K562 (cell line): ENCODE results near the gene FGF11. TPM values are rescaled to one million over a fixed set of nuclear protein-coding genes. Genes with fewer than 3 reads are reported as not detected.

Experiments used
- ATAC-seq: fragments of 200-7000 bp; cut with Tn5 transposase; 3 replicates; pipeline ENCODE4 v1.9.1; 2020; ENCODE audit warnings: moderate library complexity
- BruUV-seq: library from RNA; stranded (reverse); fragments of 400-500 nt; replicated peaks from 2 replicates; lab custom pipeline; 2021; lab: Mats Ljungman, UMichigan
- CTCF ChIA-PET: fragments of 300-600 bp; formaldehyde crosslinking; extraction: SDS; loops from one replicate; lab custom pipeline; 2021; ENCODE audit warnings: low intra/inter-chr PET ratio; lab: Yijun Ruan, JAX
- POLR2A ChIA-PET: fragments of 300-600, 350-650 bp; sonication (Branson Sonifier 250); formaldehyde crosslinking; extraction: SDS; loops from one replicate; lab custom pipeline; 2021; ENCODE audit warnings: antibody characterized with exemption, inconsistent platforms; lab: Yijun Ruan, JAX
- DNase-seq, 4 experiments: peaks; one replicate each; pipeline versions ENCODE4 v3.0.0 to v3.0.0-alpha.2; 2011 to 2018; ENCODE audit warnings: low spot score in 3 of 4, mixed read lengths in 3 of 4; ENCODE audit errors: extremely low read depth in 1 of 4
- FAIRE-seq: peaks from 2 replicates; lab custom pipeline; 2011; peaks lifted over from hg19 to GRCh38; lab: Jason Lieb, UNC
- H2AFZ ChIP-seq: 2 replicates; pipeline ENCODE4 v1.6.0; 2011; ENCODE audit warnings: low read depth, low read length, control low read depth, inconsistent platforms
- H3K27ac ChIP-seq: fragments of 200-600 bp; 3 replicates; pipeline ENCODE4 v1.8.0; 2011; ENCODE audit warnings: low read depth, mild to moderate bottlenecking, control low read depth, inconsistent platforms, low read length, moderate library complexity, mixed read lengths; ENCODE audit errors: extremely low read depth
- H3K27me3 ChIP-seq, 2 experiments: fragments of 300-600 bp in 1 of 2; 2 replicates in 1 of 2; 3 replicates in 1 of 2; pipeline versions ENCODE4 v1.6.0 to v1.8.0; 2011; ENCODE audit warnings: inconsistent platforms in 2 of 2, low read length in 2 of 2, mild to moderate bottlenecking in 1 of 2, mixed read lengths in 1 of 2, moderate library complexity in 1 of 2; ENCODE audit not compliant: control insufficient read depth in 2 of 2, insufficient read depth in 2 of 2
- H3K36me3 ChIP-seq: fragments of 300-600 bp; 3 replicates; pipeline ENCODE4 v1.8.0; 2011; ENCODE audit warnings: mild to moderate bottlenecking, low read length, inconsistent platforms; ENCODE audit not compliant: control insufficient read depth, insufficient read depth
- H3K4me1 ChIP-seq, 2 experiments: fragments of 200-600 bp in 1 of 2; replicated peaks in 1 of 2; 2 replicates in 1 of 2; 3 replicates in 1 of 2; pipeline versions ENCODE4 v1.5.1 to v1.8.0; 2011; ENCODE audit warnings: inconsistent platforms in 2 of 2, low read length in 2 of 2, mild to moderate bottlenecking in 1 of 2, mixed read lengths in 1 of 2, moderate library complexity in 1 of 2; ENCODE audit not compliant: control insufficient read depth in 2 of 2, insufficient read depth in 2 of 2
- H3K4me2 ChIP-seq: 2 replicates; pipeline ENCODE4 v1.6.1; 2011; ENCODE audit warnings: low read length, control low read depth, inconsistent platforms, mixed read lengths; ENCODE audit not compliant: insufficient read depth
- H3K4me3 ChIP-seq: fragments of 200-600 bp; sonication (generic), shearing (Covaris generic); 2 replicates; pipeline ENCODE4 v1.5.1; 2016; ENCODE audit warnings: control low read depth, inconsistent platforms
- H3K79me2 ChIP-seq: fragments of 200-600 bp; 3 replicates; pipeline ENCODE4 v1.8.0; 2011; ENCODE audit warnings: low read length, inconsistent platforms; ENCODE audit not compliant: control insufficient read depth, insufficient read depth
- H3K9ac ChIP-seq, 2 experiments: 2 replicates each; pipeline versions ENCODE4 v1.6.0 to v1.6.1; 2011; ENCODE audit warnings: low read depth in 2 of 2, low read length in 2 of 2, control low read depth in 1 of 2, inconsistent platforms in 1 of 2, mild to moderate bottlenecking in 1 of 2, mixed read lengths in 1 of 2; ENCODE audit not compliant: insufficient read depth in 1 of 2
- H3K9me1 ChIP-seq: one replicate; pipeline ENCODE4 v1.6.0; 2011; ENCODE audit warnings: inconsistent platforms, mild to moderate bottlenecking, low read length, moderate library complexity; ENCODE audit not compliant: control insufficient read depth, insufficient read depth
- H3K9me3 ChIP-seq: replicated peaks from 2 replicates; pipeline ENCODE4 v1.5.1; 2011; ENCODE audit warnings: low read depth, low read length, inconsistent platforms; ENCODE audit not compliant: control insufficient read depth, insufficient read depth
- H4K20me1 ChIP-seq: replicated peaks from 2 replicates; pipeline ENCODE4 v1.6.1; 2011; ENCODE audit warnings: low read length, inconsistent platforms, mixed read lengths; ENCODE audit not compliant: control insufficient read depth, insufficient read depth
- AFF4 ChIP-seq: sonication (generic); formaldehyde crosslinking; IDR thresholded peaks from 2 replicates; pipeline ENCODE4 v1.8.0; 2023; ENCODE audit warnings: mild to moderate bottlenecking, missing genetic modification reagents
- BCL6 ChIP-seq: fragments of 250-450 bp; sonication (Bioruptor Pico); IDR thresholded peaks from 2 replicates; pipeline ENCODE4 v1.4.0; 2020
- BRD9 ChIP-seq: fragments of 450-650 bp; IDR thresholded peaks from 2 replicates; pipeline ENCODE4 v1.6.1; 2018; ENCODE audit warnings: low read depth; ENCODE audit not compliant: partially characterized antibody
- CBX3 ChIP-seq, 2 experiments: IDR thresholded peaks; 1 replicate in 1 of 2; 2 replicates in 1 of 2; pipeline ENCODE4 v1.6.1; 2012; ENCODE audit warnings: inconsistent platforms in 2 of 2, low read length in 2 of 2, borderline replicate concordance in 1 of 2, control low read depth in 1 of 2
- CREM ChIP-seq: IDR thresholded peaks from 2 replicates; pipeline ENCODE4 v1.6.1; 2014; ENCODE audit warnings: antibody characterized with exemption, low read depth
- MNT ChIP-seq, 2 experiments: fragments of 450-650 bp; conservative IDR thresholded peaks; 2 replicates each; pipeline ENCODE4 v1.6.1; 2017; ENCODE audit warnings: mild to moderate bottlenecking in 2 of 2, moderate library complexity in 2 of 2
- RBFOX2 ChIP-seq: fragments of 200-400 bp; formaldehyde crosslinking; IDR thresholded peaks from 2 replicates; pipeline ENCODE4 v1.6.1; 2017; ENCODE audit warnings: low read depth, mild to moderate bottlenecking, low read length, moderate library complexity
- SMARCA4 ChIP-seq: fragments of 450-650 bp; IDR thresholded peaks from 2 replicates; pipeline ENCODE4 v1.6.1; 2016
- TCF15 ChIP-seq: fragments of 250-450 bp; sonication (Bioruptor Pico); IDR thresholded peaks from 2 replicates; pipeline ENCODE4 v1.8.0; 2022; ENCODE audit warnings: moderate library complexity, mild to moderate bottlenecking, inconsistent platforms
- TRIM24 ChIP-seq, 2 experiments: fragments of 450-650 bp; IDR thresholded peaks; 2 replicates each; pipeline ENCODE4 v1.6.1; 2016
- ZBTB26 ChIP-seq: fragments of 450-650 bp; formaldehyde crosslinking; IDR thresholded peaks from 2 replicates; pipeline ENCODE4 v1.4.0; 2022; ENCODE audit warnings: missing genetic modification characterization
- ZNF124 ChIP-seq: sonication (generic); formaldehyde crosslinking; IDR thresholded peaks from 2 replicates; pipeline ENCODE4 v1.8.1; 2022; ENCODE audit warnings: missing genetic modification reagents
- WGBS: fragments of 100-300 bp; shearing (Covaris generic); methylation state at CpG from one replicate; pipeline ENCODE4 v1.1.6; 2016; ENCODE audit warnings: low coverage, mixed read lengths; ENCODE audit not compliant: insufficient coverage; ENCODE audit errors: missing lambda C conversion rate; 5-methylcytosine and 5-hydroxymethylcytosine counted together
- in situ Hi-C: fragments of 300-500 bp; cut with MboI; formaldehyde crosslinking; loops from 4 replicates; pipeline ENCODE4 v1.15.0; 2018; ENCODE audit warnings: inconsistent platforms, mixed read lengths
- intact Hi-C: fragments of 100-400 bp; cut with micrococcal nuclease; formaldehyde crosslinking; loops from 2 replicates; pipeline ENCODE4 v1.14.2; 2022
- polyA plus RNA-seq, 8 experiments: library from polyadenylated mRNA; depleted of rRNA in 4 of 8; stranded (reverse) in 5 of 8; unstranded in 3 of 8; fragments of >200 nt; fragmentation: Nextera tagmentation in 2 of 8; fragmentation: Illumina TruSeq in 1 of 8; extraction: Ambion mirVana in 2 of 8; extraction: Trizol in 1 of 8; gene quantifications; 2 replicates each; pipeline versions ENCODE4 v1.2.1 to v1.2.3, GENCODE V29; 2011 to 2014; ENCODE audit warnings: inconsistent platforms in 1 of 8, missing spikeins in 1 of 8
- total RNA-seq, 7 experiments: library from RNA; depleted of rRNA in 6 of 7; stranded (reverse); fragments of >200 nt in 6 of 7; fragmentation: Illumina TruSeq in 2 of 7; extraction: Trizol in 2 of 7; gene quantifications; 2 replicates each; pipeline versions ENCODE4 v1.2.1 to v1.2.3, GENCODE V29; 2011 to 2021; ENCODE audit warnings: low replicate concordance in 1 of 7

FGF11 gene
- total and polyA plus RNA-seq, 9 of the 15 experiments (the other 6 are each of a cell fraction or from before 2014, with no cell fraction given), result 1.2 to 7.5 (median 3.0) TPM

GRCh38 chr17:7476951-7477350, 37.6 kb downstream of the FGF11 start (continued):
- TF ChIP-seq AFF4 (CRISPR knock-in tag) (no peak), BCL6 (CRISPR knock-in tag) (no peak)

GRCh38 chr17:7477392-7478275, 38.3 kb downstream of the FGF11 start:
- peak overlapping the region; percentile 70 for H3K4me3 ChIP-seq
- DNase-seq, result peak in 2 of 4 experiments; percentile 32 to 61
- H2AFZ ChIP-seq, result peak overlapping the region; percentile 32; the same call in 1 of the 2 replicates
- WGBS, result 13% methylated on average over 24 of the region's 26 CpGs
- no peaks in the 10 kb centered on the region for H3K9me3 ChIP-seq
- in situ Hi-C loops, result no loop called here
- H3K4me2 ChIP-seq, result peak overlapping the region; percentile 93
- peaks cover 75% of the 10 kb centered on the region for H3K79me2 ChIP-seq
- H3K27me3 ChIP-seq, result no peaks in the 10 kb centered on the region
- ChIA-PET POLR2A (interaction anchor here (0.6 to 2.6 kb wide), 5 partner anchors 8 to 145 kb away, joined by 3 to 13 read pairs (median 6); partner anchors contain the start of gene POLR2A), CTCF (no interaction called here)
- H3K27ac ChIP-seq, result peak overlapping the region; percentile 92
- no TSS peak for BruUV-seq
- H3K9ac ChIP-seq, result peak overlapping the region; percentile 82 to 94
- peak; percentile 74 for FAIRE-seq
- peaks cover 38 to 64% of the 10 kb centered on the region in 2 experiments for H3K4me1 ChIP-seq
- H4K20me1 ChIP-seq, result 0 out of 2 replicates have a peak, but pooled peaks cover 13% of the 10 kb centered on the region
- peak; percentile 32 for ATAC-seq
- intact Hi-C loops, result no loop called here
- H3K36me3 ChIP-seq, result no peaks in the 10 kb centered on the region; the same call in 1 of the 3 replicates
- no peaks in the 10 kb centered on the region for H3K9me1 ChIP-seq
- TF ChIP-seq SMARCA4 (no peak), TCF15 (CRISPR knock-in tag) (no peak), CREM (peak; percentile 33; the same call in 1 of the 2 replicates), RBFOX2 (peak; percentile 56; the same call in 1 of the 2 replicates), ZNF124 (no peak), MNT (conservative IDR thresholded peaks at IDR 0.05) (0 out of 4 replicates have a peak, but pooled peaks have one; percentile 26 to 29), BRD9 (no peak), TRIM24 (IDR thresholded peaks at IDR 0.05) (no peak), CBX3 (IDR thresholded peaks at IDR 0.05; ENCODE audit: borderline replicate concordance in 1 of 2, low read length in 2 of 2) (no peak), ZBTB26 (CRISPR knock-in tag) (no peak)
